Sciatic nerve (tissue), 2 donors: ENCODE measurements around the gene PIAS4. TPM values are rescaled to one million over a fixed set of nuclear protein-coding genes. Genes with fewer than 3 reads are reported as not detected.
A peak's percentile ranks its signal among the peaks of the same experiment; 100 is the strongest.

Experiments
- ATAC-seq: fragments of 200-7000 bp; cut with Tn5 transposase; one replicate; pipeline ENCODE4 v1.9.1; 2020; ENCODE audit warnings: mild to moderate bottlenecking, moderate library complexity
- DNase-seq: peaks from one replicate; pipeline ENCODE4 v3.0.0-alpha.2; 2020; ENCODE audit warnings: low spot score
- intact Hi-C: fragments of 100-400 bp; cut with DNase I; formaldehyde crosslinking; loops from one replicate; pipeline ENCODE4 v1.14.2; 2022
- total RNA-seq: library from RNA; stranded (reverse); fragmentation: NEBNext Ultra II Directional; extraction: Animal tissue kit (Norgen Biotek cat#: 25700); gene quantifications from one replicate; pipeline ENCODE4 v1.2.1, GENCODE V29; 2021
- donor health status: DM: no; HTN: no; CAD: no.
- donor health status: DM: no; HTN: no; CAD: no.

The PIAS4 gene
- total RNA-seq, 1 donor from 2014 or later = 33.4 TPM

GRCh38 chr19:4014541-4015491 lies 7.3 kb downstream of the PIAS4 start:
- intact Hi-C loops = loop anchor here (5.0 kb wide), 1 partner anchor 37 kb away; no protein-coding TSS in a partner anchor
- peak; percentile 56 for ATAC-seq
- no peak for DNase-seq

GRCh38 chr19:4015705-4016402 lies 8.3 kb downstream of the PIAS4 start:
- ATAC-seq = peak; percentile 11
- intact Hi-C loops = no loop called here
- no peak for DNase-seq

GRCh38 chr19:4016486-4016885 lies 8.9 kb downstream of the PIAS4 start:
- DNase-seq = no peak
- intact Hi-C loops = no loop called here
- peak; percentile 47 for ATAC-seq

GRCh38 chr19:4016903-4017638 lies 9.5 kb downstream of the PIAS4 start:
- intact Hi-C loops = no loop called here
- ATAC-seq = no peak
- no peak for DNase-seq

GRCh38 chr19:4018140-4018613 lies 10.6 kb downstream of the PIAS4 start:
- intact Hi-C loops = no loop called here
- DNase-seq = no peak
- no peak for ATAC-seq

GRCh38 chr19:4018775-4019504 lies 11.4 kb downstream of the PIAS4 start:
- DNase-seq (no peak), ATAC-seq (no peak)
- intact Hi-C loops = no loop called here

- intact Hi-C loops = no loop called here
- ATAC-seq = no peak
These were observed 12.0 kb downstream of the PIAS4 start for GRCh38 chr19:4019578-4019977.

GRCh38 chr19:4023600-4024398 lies 16.3 kb downstream of the PIAS4 start:
- DNase-seq (no peak), ATAC-seq (no peak)
- intact Hi-C loops = no loop called here

More at GRCh38 chr19:4019578-4019977, 12.0 kb downstream of the PIAS4 start:
- peak; percentile 55 for DNase-seq

- intact Hi-C loops = no loop called here
- DNase-seq (no peak), ATAC-seq (no peak)
These were observed 17.8 kb downstream of the PIAS4 start for GRCh38 chr19:4025317-4025716.

GRCh38 chr19:4027146-4027545 lies 19.6 kb downstream of the PIAS4 start:
- intact Hi-C loops = no loop called here
- no peak for ATAC-seq
- DNase-seq = no peak

- intact Hi-C loops = no loop called here
- DNase-seq = no peak
- ATAC-seq = no peak
These were observed 21.1 kb downstream of the PIAS4 start for GRCh38 chr19:4028334-4029246.

GRCh38 chr19:4029247-4029614 lies 21.7 kb downstream of the PIAS4 start:
- intact Hi-C loops = no loop called here
- ATAC-seq (no peak), DNase-seq (no peak)

GRCh38 chr19:4030552-4030951 lies 23.0 kb downstream of the PIAS4 start:
- intact Hi-C loops = no loop called here
- no peak for ATAC-seq
- no peak for DNase-seq

- ATAC-seq (no peak), DNase-seq (no peak)
- intact Hi-C loops = no loop called here
These were observed 23.4 kb downstream of the PIAS4 start for GRCh38 chr19:4030981-4031380.

GRCh38 chr19:4031420-4031819 lies 23.9 kb downstream of the PIAS4 start:
- intact Hi-C loops = no loop called here
- no peak for DNase-seq
- no peak for ATAC-seq

- intact Hi-C loops = no loop called here
- DNase-seq = no peak
- no peak for ATAC-seq
These were observed 24.9 kb downstream of the PIAS4 start for GRCh38 chr19:4032436-4032835.
